GM21529 (cell line): Measurements from ENCODE around the gene OR6C70.

Experiments used
- ATAC-seq: cut with Tn5 transposase; IDR thresholded peaks from one replicate; pipeline ENCODE4 v1.9.1; 2021; ENCODE audit not compliant: unreplicated experiment

The OR6C70 gene

GRCh38 chr12:55420307-55420962 lies 49.5 kb downstream of the OR6C70 start:
- no peak for ATAC-seq
